ENCODE data around the gene ZSCAN2. TPM values are rescaled to one million over a fixed set of nuclear protein-coding genes. Genes with fewer than 3 reads are reported as not detected.
A peak's percentile ranks its signal among the peaks of the same experiment; 100 is the strongest.

The ZSCAN2 gene
- total RNA-seq, 6 experiments from 2014 or later, result 4.5 to 5.9 (median 5.5) TPM

DNA sequence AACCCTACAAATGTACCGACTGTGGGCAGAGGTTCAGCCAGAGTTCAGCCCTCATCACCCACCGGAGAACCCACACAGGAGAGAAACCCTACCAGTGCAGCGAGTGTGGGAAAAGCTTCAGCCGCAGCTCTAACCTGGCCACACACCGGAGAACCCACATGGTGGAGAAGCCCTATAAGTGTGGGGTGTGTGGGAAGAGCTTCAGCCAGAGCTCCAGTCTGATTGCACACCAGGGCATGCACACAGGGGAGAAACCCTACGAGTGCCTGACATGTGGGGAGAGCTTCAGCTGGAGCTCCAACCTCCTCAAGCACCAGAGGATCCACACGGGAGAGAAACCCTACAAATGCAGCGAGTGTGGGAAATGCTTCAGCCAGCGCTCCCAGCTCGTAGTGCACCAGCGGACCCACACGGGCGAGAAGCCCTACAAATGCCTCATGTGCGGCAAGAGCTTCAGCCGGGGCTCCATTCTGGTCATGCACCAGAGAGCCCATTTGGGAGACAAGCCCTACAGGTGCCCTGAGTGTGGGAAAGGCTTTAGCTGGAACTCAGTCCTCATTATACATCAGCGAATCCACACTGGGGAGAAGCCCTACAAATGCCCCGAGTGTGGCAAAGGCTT lies 20.7 kb downstream of the ZSCAN2 start:
- Mint-ChIP-seq H3K27me3 (ENCODE audit: insufficient read depth) (no peaks in the 10 kb centered on the region), H3K36me3 (ENCODE audit: low read depth) (peaks cover 51% of the 10 kb centered on the region), H3K4me3 (no peak overlapping the region), H3K27ac (no peak overlapping the region), H3K9me3 (peaks cover 44% of the 10 kb centered on the region), H3K4me1 (ENCODE audit: low read depth) (no peaks in the 10 kb centered on the region)
- TF ChIP-seq CTCF (IDR thresholded peaks at IDR 0.05), result no peak
- DNase-seq, result no peak

DNA sequence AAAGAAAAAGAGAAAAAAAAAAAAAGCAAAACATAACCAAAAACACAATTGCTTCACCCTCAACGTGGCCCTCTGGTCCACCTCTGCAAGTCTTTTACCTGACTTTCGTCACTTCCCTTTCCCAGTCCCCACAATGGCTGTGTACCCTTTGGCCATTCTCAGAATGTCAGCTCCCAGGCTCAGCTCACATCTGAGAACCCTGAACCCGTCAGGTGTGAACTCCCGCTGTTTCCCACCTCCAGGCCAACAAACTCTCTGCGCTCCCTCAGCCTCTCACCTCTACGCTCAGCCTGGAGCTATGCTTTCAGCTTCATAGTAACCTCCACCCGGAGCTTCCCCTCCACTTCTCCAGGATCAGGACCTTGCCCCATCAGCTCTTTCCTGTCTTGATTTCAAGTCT lies 23.6 kb downstream of the ZSCAN2 start:
- no peak for DNase-seq
- Mint-ChIP-seq H3K9me3 (peaks cover 39% of the 10 kb centered on the region), H3K27me3 (ENCODE audit: insufficient read depth) (no peaks in the 10 kb centered on the region), H3K36me3 (ENCODE audit: low read depth) (peaks cover 45% of the 10 kb centered on the region), H3K4me3 (no peak overlapping the region), H3K4me1 (ENCODE audit: low read depth) (no peaks in the 10 kb centered on the region), H3K27ac (no peak overlapping the region)
- no peak for TF ChIP-seq CTCF (IDR thresholded peaks at IDR 0.05)

GRCh38 chr15:84625123-84625522 lies 24.3 kb downstream of the ZSCAN2 start:
- Mint-ChIP-seq H3K27ac (no peak overlapping the region), H3K9me3 (peaks cover 31% of the 10 kb centered on the region), H3K27me3 (ENCODE audit: insufficient read depth) (no peaks in the 10 kb centered on the region), H3K4me1 (ENCODE audit: low read depth) (peaks cover 2% of the 10 kb centered on the region; the same call in 1 of the 2 replicates), H3K4me3 (no peak overlapping the region), H3K36me3 (ENCODE audit: low read depth) (peaks cover 38% of the 10 kb centered on the region)
- no peak for DNase-seq
- no peak for TF ChIP-seq CTCF (IDR thresholded peaks at IDR 0.05)

DNA sequence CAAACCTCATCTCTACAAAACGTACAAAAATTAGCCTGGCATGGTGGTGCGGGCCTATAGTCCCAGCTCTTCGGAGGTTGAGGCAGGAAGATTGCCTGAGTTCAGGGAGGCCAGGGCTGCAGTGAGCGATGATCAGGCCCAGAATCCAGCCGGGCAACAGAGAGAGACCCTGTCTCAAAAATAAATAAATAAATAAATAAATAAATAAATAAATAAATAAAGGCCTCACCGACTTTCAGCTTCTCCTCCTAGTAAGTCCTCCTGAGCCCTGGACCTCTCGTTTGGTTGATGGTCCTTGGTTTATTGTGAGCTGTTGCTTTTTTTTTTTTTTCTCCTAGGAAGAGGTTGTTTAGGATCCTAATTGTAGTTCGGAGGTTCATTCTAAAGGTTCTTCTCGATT lies 28.2 kb downstream of the ZSCAN2 start:
- Mint-ChIP-seq H3K4me3 (no peak overlapping the region), H3K9me3 (no peaks in the 10 kb centered on the region; the same call in 1 of the 2 replicates), H3K36me3 (ENCODE audit: low read depth) (peaks cover 10% of the 10 kb centered on the region), H3K27me3 (ENCODE audit: insufficient read depth) (peaks cover 5% of the 10 kb centered on the region), H3K4me1 (ENCODE audit: low read depth) (peaks cover 32% of the 10 kb centered on the region), H3K27ac (no peak overlapping the region)
- DNase-seq, result no peak
- TF ChIP-seq CTCF (IDR thresholded peaks at IDR 0.05), result no peak

GRCh38 chr15:84631706-84632272 lies 31.0 kb downstream of the ZSCAN2 start:
- TF ChIP-seq CTCF (IDR thresholded peaks at IDR 0.05), result no peak
- Mint-ChIP-seq H3K4me3 (peak overlapping the region; percentile 98), H3K9me3 (no peaks in the 10 kb centered on the region), H3K27ac (peak overlapping the region; percentile 94), H3K4me1 (ENCODE audit: low read depth) (peaks cover 52% of the 10 kb centered on the region), H3K27me3 (ENCODE audit: insufficient read depth) (peaks cover 5% of the 10 kb centered on the region), H3K36me3 (ENCODE audit: low read depth) (peaks cover 17% of the 10 kb centered on the region)
- DNase-seq, result peak; percentile 7

Measured in HFFc6 (cell line).